Ishikawa (cell line): ENCODE measurements around the gene CD58.

Source experiments
- CEBPB ChIP-seq: IDR thresholded peaks from 2 replicates; pipeline ENCODE4 v1.6.1; 2012
- CREB1 ChIP-seq: IDR thresholded peaks from 2 replicates; pipeline ENCODE4 v1.6.1; 2012; ENCODE audit warnings: low read depth
- EGR1 ChIP-seq: IDR thresholded peaks from 2 replicates; pipeline ENCODE4 v1.6.1; 2012
- EP300 ChIP-seq: IDR thresholded peaks from 2 replicates; pipeline ENCODE4 v1.6.1; 2012; ENCODE audit warnings: borderline replicate concordance
- FOXM1 ChIP-seq: IDR thresholded peaks from 2 replicates; pipeline ENCODE4 v1.6.1; 2012; ENCODE audit warnings: low read depth, borderline replicate concordance
- NFIC ChIP-seq: IDR thresholded peaks from 2 replicates; pipeline ENCODE4 v1.6.1; 2012
- RAD21 ChIP-seq: IDR thresholded peaks from 2 replicates; pipeline ENCODE4 v1.6.1; 2012; ENCODE audit warnings: low read depth
- TAF1 ChIP-seq: IDR thresholded peaks from 2 replicates; pipeline ENCODE4 v1.6.1; 2012; ENCODE audit warnings: low read depth, mild to moderate bottlenecking
- TCF12 ChIP-seq: IDR thresholded peaks from 2 replicates; pipeline ENCODE4 v1.6.1; 2012; ENCODE audit warnings: low read depth
- TEAD4 ChIP-seq: IDR thresholded peaks from 2 replicates; pipeline ENCODE4 v1.6.1; 2012
- USF1 ChIP-seq: IDR thresholded peaks from 2 replicates; pipeline ENCODE4 v1.6.1; 2012
- YY1 ChIP-seq: IDR thresholded peaks from 2 replicates; pipeline ENCODE4 v1.6.1; 2012; ENCODE audit warnings: low read depth
- ZBTB7A ChIP-seq: IDR thresholded peaks from 2 replicates; pipeline ENCODE4 v1.6.1; 2012; ENCODE audit warnings: low read depth
- TF ChIP-seq, protein P1 (sequence below): IDR thresholded peaks from 2 replicates; pipeline ENCODE4 v1.6.1; 2012; ENCODE audit warnings: low read depth, mild to moderate bottlenecking
- TF ChIP-seq, protein P2 (sequence below): IDR thresholded peaks from 2 replicates; pipeline ENCODE4 v1.6.1; 2012

Gene CD58

GRCh38 chr1:116537898-116538297, 32.9 kb downstream of the CD58 start:
- TF ChIP-seq NFIC: no peak
- TF ChIP-seq EP300: no peak
- TF ChIP-seq EGR1: no peak
- no peak for TF ChIP-seq RAD21
- TF ChIP-seq YY1: no peak
- no peak for TF ChIP-seq FOXM1
- TF ChIP-seq CREB1: no peak
- TF ChIP-seq TCF12: no peak
- TF ChIP-seq, protein P1, sequence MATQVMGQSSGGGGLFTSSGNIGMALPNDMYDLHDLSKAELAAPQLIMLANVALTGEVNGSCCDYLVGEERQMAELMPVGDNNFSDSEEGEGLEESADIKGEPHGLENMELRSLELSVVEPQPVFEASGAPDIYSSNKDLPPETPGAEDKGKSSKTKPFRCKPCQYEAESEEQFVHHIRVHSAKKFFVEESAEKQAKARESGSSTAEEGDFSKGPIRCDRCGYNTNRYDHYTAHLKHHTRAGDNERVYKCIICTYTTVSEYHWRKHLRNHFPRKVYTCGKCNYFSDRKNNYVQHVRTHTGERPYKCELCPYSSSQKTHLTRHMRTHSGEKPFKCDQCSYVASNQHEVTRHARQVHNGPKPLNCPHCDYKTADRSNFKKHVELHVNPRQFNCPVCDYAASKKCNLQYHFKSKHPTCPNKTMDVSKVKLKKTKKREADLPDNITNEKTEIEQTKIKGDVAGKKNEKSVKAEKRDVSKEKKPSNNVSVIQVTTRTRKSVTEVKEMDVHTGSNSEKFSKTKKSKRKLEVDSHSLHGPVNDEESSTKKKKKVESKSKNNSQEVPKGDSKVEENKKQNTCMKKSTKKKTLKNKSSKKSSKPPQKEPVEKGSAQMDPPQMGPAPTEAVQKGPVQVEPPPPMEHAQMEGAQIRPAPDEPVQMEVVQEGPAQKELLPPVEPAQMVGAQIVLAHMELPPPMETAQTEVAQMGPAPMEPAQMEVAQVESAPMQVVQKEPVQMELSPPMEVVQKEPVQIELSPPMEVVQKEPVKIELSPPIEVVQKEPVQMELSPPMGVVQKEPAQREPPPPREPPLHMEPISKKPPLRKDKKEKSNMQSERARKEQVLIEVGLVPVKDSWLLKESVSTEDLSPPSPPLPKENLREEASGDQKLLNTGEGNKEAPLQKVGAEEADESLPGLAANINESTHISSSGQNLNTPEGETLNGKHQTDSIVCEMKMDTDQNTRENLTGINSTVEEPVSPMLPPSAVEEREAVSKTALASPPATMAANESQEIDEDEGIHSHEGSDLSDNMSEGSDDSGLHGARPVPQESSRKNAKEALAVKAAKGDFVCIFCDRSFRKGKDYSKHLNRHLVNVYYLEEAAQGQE: no peak
- no peak for TF ChIP-seq ZBTB7A
- TF ChIP-seq CEBPB: no peak
- TF ChIP-seq, protein P2, sequence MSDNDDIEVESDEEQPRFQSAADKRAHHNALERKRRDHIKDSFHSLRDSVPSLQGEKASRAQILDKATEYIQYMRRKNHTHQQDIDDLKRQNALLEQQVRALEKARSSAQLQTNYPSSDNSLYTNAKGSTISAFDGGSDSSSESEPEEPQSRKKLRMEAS: no peak
- TF ChIP-seq TAF1: no peak
- no peak for TF ChIP-seq USF1
- TF ChIP-seq TEAD4: no peak

- TF ChIP-seq ZBTB7A: no peak
Measured at GRCh38 chr1:116537040-116537831, 33.6 kb downstream of the CD58 start.

- TF ChIP-seq CEBPB: no peak
- no peak for TF ChIP-seq EGR1
- TF ChIP-seq RAD21: no peak
- TF ChIP-seq, protein P1: no peak
- TF ChIP-seq, protein P2: no peak
- no peak for TF ChIP-seq USF1
- TF ChIP-seq CREB1: no peak
- TF ChIP-seq TAF1: no peak
- TF ChIP-seq EP300: no peak
- TF ChIP-seq YY1: no peak
- no peak for TF ChIP-seq TCF12
Measured at GRCh38 chr1:116534014-116534739, 36.6 kb downstream of the CD58 start.

GRCh38 chr1:116533429-116533820, 37.4 kb downstream of the CD58 start:
- TF ChIP-seq EP300 (no peak), FOXM1 (no peak), CREB1 (no peak), TEAD4 (no peak), YY1 (no peak), RAD21 (no peak)

DNA sequence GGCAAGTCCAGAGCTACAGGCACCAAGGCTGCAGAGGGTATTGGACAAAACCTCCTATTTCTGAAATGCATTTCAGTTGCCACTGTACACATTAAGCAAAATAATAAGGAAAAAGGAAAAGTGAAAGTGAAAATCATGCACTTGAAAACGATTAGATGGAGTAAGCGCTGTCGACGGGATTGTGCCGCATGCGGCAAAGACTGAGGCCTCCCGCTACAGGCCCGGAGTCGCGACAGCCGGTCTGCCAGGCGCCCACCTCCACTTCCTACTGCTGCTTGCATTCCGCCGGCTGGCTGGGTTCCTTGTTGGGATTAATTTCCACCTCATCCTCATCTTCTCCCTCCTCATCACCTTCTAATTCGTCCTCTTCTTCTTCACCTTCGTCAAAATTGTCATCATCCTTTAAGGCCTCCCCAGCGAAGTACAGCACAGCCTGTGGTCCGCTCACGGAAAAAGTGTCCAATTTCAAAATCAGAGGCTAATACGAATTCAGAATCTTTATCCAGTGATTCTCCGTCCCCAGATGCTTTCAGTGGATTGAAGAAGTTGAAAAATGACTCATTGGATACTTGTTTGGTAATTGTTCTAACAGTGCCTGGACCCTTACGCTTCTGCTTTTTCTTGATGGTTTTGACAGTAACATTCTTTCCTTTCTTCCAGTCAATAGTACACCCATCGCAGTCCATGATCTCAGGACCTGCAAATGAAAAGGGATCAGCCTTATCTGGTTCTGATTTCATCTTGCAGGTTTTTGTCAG, 38.0 kb downstream of the CD58 start:
- TF ChIP-seq TAF1 (no peak), CREB1 (no peak), FOXM1 (no peak), RAD21 (no peak), EP300 (no peak), CEBPB (no peak), TCF12 (no peak), ZBTB7A (no peak), EGR1 (no peak), USF1 (no peak), NFIC (no peak), TEAD4 (no peak), YY1 (no peak)
- TF ChIP-seq, protein P2: no peak
- TF ChIP-seq, protein P1: no peak
